GM21786 (cell line): ENCODE results near the gene GMPPA.

Experiments used
- ATAC-seq: cut with Tn5 transposase; IDR thresholded peaks from one replicate; pipeline ENCODE4 v1.9.1; 2021; ENCODE audit not compliant: unreplicated experiment

GMPPA gene

DNA sequence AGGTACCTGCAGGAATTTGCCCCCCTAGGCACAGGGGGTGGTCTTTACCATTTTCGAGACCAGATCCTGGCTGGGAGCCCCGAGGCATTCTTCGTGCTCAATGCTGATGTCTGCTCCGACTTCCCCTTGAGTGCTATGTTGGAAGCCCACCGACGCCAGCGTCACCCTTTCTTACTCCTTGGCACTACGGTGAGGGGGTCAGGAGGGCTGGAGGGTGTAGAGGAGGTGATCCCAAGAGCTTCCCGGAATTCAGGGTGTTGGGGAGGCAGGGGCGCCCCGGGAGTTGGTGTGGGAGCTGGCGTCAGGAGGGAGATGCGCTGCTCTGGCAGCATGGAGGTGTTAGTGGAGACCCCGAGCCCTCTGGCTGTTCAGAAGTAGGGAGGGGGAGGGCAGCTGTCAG lies 3.2 kb downstream of the GMPPA start:
- no peak for ATAC-seq

DNA sequence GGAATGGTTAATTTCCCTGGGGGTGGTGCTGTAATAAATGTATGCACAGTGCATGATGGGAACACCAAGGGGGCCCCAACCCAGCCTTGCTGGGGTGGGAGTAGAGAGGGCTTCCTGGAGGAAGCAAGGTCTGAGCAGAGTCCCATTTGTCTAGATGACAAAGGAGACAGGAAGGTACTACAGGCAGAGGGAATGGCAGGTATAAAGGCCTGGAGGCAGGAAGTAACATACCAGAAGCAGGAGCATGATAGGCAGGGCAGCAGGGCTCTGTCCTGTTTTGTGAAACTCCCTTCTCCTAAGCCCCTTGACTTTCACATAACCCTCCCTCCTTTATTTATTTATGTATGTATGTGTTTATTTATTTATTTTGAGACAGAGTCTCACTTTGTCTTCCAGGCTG lies 3.9 kb downstream of the GMPPA start:
- no peak for ATAC-seq

DNA sequence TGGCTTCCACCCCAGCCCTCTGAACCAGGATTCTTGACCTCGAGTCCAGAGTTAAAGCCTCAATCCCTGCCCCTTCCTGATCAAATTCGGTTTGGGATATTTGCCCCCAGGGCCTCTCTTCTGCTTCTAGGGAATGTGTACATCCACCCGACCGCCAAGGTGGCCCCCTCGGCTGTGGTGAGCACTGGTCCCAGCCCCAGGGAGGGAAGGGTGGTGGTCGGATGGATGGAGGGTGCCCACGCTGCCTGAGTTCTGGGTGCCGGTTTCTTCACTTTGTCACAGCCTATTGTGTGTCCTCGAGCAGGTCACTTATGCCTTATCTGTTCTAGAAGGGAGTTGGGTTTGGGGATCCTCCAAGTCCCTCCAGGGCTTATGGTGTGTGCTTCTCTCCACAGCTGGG lies 6.9 kb downstream of the GMPPA start:
- ATAC-seq, result no peak

DNA sequence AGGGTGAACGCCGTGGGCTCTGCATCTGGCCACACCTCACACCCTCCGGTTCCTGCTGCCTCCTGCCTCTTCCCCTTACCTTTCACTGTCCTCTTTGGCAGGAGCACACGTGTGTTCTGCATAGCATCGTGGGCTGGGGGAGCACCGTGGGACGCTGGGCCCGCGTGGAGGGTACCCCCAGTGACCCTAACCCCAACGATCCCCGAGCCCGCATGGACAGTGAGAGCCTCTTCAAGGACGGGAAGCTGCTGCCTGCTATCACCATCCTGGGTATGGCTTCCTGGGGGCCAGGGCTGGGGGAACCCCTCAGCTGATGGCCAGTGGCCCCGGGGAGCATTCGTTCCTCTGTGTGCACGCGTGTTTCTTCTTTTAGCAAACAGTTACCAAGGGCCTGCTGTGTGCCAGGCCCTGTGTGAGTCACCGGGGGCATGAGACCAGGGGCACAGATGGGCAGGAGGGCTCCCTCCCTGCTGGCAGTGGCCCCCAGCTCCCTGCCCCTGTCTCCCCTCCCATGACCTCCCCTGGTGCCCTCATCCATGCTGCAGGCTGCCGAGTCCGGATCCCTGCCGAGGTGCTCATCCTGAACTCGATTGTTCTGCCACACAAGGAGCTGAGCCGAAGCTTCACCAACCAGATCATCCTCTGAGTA lies 7.6 kb downstream of the GMPPA start:
- no peak for ATAC-seq

DNA sequence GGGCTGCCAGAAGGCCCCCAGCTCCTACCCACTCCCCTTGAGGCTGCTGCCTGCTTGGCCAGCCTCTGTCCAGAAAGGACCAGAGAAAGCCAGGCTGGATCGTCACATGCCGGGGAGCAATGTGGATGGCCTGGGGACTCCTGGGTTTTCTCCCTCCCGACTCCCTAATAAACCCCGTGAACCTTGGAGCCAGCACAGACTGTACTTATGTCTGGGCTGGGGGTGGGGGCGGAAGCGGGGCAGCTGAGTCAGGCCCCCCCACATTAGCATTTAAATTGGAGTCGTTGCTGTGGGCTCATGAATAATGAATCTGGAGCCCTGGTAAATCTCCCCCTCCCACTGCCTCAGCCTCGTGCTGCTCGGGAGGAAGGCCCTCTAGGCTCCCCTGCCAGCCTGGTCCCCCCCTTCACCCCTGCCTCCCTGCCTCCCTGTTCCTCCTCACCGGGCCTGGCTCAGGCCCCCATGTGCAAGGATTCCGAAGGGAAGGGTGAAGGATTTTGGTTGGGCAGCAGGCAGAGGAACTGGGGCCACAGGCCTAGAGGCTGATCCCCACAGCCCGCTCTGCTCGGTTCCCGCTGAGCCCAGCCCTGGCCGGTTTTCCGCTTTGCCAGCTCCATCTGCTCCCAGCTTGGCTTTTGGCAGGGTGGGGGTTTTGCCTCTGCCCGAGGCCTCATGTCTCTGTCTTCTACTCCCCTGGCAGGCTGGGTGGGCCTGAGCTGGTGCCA lies 8.3 kb downstream of the GMPPA start:
- ATAC-seq, result no peak

DNA sequence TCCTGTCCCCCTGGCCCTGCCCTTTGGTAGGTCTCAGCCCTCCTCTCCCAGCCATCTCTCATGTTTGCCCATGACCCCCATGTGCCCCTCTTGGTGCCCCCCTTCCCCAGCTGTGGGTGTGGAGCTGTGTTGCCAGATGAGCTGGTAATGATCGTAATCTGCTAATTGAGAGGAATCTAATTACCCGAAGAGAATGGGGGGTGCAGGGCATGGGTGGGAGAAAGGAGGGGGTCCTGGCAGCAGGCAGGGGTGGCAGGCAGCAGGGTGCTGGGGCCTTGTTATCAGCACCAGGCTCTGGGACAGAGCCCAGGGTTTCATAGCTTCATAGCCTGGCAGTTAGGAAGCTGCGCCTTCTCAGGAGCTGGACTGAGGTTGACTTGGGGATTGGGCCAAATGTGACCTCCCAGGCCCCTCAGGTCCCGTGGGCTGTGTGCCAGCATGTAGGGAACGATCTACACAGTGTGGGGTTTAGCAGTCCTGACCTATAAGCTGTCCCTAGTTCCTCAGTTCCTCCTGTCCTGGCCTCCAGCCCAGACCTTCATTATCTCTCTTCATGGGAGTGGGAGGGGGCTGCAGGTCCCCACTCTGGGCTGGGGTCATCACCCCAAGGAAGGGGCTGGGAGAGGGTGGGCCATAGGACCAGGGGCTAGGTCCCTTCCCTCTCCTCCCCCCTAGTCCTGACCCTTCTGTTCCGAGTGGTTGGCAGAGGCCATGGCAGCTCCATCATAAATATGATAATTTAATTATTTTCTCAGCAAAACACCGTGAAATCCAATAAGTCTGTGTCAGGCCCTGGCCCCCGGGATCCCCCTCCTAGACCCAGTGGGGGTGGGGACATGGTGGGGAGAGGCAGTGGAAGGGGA lies 9.1 kb downstream of the GMPPA start:
- ATAC-seq, result no peak

DNA sequence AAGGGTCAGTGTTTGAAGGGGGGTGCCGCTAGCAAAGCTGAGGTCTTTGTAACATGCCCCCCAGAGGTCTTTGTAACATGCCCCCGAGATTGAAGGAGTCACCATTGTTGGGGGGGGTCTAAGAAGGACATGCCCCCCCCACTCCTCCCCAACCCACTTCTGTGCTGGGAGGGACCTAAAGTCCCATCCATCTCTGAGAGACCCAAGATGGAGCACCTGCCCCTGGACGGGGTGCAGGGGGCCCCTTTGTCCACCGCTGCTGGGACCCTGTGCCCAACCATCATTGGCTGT lies 9.7 kb downstream of the GMPPA start:
- ATAC-seq, result no peak

DNA sequence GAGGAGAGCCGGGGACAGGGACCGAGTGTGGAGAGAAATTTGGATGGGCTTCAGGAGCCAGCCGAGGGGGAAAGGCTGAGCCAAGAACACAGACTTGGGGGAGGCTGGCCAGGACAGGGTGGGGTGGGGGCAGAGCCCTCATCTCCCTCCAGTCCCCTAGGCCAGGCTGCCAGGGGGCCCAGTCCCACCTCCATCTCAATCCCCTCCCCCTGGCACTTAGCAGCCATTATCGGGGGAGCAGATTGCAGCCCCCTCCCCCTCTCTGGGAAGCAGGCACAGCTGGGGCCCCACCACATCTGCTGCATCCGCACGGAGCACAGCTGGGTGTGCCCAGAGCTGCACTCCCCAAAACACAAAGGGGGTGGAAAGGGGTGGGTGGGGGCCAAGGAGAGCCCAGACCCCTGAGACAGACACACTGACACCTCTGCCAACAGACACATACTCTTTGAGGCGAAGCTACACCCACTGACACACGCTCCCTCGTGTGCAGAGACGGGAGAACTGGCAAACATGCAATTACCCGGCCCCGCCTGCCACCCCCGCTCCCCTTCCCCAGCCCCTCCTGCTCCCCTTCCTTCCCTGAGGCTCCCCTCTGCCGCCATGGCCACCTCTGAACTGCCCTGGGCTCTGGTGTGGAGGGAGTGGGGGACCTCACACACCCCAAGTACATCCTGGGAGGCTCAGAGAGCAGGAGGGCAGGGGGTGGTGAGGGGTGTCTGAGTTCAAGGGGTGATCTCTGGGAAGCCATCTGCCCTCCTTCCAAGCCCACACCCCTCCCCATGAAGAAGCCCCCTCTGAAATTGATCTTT lies 10.5 kb downstream of the GMPPA start:
- no peak for ATAC-seq

DNA sequence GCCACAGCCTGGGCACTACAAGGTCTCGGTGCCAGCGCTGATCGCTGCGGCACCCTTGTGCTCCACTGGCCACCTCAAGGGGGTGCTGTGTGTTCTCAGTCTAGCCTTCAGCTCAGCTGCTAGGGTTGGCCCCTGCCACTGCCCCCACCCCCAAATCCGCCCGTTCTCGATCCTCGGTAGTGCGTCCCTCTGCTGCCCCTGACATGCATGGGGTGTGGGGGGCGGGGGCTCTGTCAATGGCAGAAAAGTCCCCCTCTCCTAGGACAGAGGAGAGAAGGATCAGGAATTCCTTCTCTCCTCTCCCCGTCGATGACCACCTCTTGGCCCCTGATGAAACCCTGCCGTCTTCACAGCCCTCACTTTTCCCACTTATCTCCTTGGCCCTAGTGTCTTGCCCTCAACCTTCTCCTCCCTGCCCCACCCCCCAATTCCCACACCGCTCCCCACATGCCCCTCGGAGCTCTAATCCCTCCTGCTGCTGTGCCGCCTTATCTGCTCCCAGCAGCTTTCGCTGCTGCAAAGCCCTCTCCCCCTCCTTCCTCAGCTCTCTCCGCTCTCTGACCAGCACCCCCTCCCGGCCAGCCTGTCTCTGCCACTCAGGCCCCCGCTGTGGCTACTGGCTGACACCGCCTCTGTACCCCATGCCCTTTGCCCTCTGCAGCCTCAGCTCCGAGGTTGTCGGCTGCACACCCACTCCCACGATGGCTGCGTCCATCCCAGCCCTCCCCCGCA lies 11.3 kb downstream of the GMPPA start:
- ATAC-seq, result peak; percentile 76

DNA sequence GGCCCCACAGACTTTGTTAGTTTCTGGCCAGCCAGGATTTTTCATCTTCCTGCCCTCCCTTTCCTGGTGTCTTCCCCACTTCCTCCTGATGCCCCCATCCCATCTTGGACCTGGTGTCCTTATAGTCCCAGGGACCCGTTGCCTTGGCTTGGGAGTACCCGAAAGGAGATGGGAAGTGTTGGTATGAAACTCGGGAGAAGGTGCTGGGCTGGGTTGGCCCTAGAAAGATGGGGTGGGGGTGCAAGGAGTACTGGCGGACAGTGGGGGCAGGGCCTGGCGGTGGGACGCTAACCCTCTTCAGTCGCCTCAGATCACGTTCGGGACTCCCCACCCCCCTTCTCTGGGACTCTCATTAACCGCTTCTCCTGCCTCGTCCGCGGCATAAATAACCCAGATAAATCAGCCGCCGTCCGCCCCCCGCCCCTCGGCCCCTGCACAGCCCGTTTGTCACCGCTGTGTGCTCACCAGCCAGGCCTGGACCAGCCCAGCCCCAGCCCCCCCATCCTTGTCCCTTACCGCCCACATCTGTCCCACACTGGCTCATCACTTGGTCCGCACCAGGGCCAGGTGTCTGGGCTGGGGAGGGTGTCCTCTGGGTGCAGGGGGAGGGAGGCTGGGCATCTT lies 11.9 kb downstream of the GMPPA start:
- ATAC-seq, result no peak

DNA sequence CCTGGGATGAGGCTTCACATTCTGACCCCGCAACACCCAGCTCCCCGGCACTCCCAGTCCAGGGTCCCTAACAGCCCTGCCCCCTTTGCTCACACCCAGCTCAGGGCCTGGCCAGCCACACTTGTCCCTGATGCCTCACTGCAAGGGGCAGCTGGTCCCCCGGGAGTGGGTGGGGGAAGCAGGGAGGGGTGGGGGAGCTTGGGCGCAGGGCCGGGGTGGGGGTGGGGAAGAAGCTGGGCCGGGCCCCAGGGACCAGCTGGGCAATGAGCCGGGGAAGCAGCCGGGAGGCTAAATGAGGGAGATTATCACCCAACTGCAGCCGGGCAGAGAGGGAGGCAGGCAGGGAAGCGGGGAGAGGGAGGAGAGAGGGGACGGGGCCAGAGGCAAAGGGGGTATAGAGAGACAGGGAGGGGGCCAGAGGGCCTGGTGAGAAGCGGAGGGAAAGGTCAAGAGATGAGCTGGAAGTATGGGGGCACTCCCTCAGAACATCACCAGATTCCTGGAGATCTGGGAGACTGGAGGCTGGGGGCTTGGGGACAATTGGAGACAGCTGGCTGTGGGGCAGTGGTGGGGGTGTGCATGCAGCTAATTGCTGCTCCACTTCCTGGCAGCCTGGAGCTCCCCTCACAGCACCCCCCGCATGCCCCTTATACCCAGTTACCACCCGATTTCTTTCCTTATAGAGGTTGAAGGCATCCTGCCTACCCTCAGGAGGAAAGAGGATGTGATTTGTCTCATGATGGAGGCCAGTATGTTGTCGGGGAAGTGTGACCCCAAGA lies 13.0 kb downstream of the GMPPA start:
- no peak for ATAC-seq

DNA sequence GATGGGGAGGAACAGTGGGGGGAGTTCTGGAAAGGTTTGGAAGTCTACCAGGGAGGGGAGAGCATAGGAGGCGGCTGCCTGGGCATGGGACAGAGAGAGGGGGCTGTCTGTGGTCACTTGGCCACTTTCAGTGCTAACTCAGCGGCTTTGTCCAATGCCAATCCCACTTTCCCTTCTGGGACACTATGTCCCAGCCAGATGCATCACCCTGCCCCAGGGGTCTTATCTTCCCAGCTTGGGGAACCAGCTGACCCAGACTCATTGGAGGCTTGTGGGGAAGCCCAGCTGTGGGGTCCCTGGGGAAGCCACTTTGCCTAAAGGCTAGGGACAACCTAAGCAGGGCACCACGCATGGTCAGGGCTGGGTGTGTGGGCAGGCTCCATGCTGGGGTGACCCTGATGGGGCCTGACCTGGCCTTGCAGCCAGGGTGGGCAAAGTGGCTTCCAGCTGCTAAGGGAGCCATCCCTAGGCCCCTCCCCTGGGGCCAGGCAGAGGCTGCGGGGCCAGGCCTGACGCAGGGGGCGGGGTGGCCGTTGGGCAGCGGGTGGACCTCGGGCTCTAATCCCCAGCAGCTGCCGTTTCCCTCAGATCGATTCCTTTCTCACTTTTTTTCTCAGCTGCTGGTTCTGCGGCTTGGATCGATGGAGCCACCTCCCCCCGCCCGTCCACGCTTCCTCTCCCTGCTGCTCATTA lies 14.0 kb downstream of the GMPPA start:
- ATAC-seq, result no peak

DNA sequence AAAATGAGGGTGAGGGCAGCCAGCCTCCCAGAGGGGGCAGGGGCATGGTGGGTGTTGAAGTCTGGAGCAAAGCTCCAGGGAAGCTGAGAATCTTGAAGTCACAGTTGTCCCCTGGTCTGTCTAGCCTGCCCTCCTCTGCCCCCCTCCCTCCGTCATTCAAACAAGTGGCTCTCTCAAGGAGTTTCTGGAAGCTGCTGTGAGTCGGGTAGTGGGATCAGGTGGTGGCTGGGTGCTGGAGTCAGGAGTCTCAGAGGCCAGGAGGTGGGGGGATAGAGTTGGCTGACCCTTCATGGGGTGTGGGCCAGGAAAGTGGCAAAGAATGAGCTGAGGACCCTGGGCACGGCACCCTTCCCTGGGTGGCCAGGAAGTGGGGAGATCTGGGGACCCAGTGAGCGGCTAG lies 15.1 kb downstream of the GMPPA start:
- no peak for ATAC-seq

DNA sequence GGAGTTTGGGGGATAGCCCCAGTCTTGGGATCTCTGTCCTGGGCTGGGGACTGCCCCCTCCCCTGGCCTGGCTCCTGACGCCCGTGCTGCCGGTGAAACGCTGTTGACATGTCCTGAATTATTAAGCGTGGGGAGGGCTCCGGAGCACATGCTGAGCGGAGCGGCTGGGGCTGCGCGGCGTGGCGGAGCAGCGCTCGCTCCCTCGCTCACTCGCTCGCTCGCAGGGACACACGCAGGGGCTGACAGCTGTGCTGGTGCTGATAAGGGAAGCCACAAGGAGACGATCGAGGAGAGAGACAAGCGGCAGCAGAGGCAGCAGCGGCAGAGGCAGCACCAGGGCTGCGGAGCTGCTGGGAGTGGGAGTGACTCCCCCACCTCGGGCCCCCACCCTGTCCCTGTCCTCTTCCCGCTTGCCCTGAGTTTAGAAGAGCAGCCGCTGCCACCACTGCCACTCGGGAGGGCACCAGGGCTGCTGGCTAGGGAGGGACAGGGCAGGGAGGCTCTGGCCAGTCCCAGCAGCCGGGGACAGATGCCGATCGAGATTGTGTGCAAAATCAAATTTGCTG lies 15.6 kb downstream of the GMPPA start, which contains the start of gene ASIC4:
ASIC4 (plus strand) TSS at position 287 of the 566 bp plus-strand sequence; CDS start at position 530, 243 bp downstream.
- no peak for ATAC-seq

DNA sequence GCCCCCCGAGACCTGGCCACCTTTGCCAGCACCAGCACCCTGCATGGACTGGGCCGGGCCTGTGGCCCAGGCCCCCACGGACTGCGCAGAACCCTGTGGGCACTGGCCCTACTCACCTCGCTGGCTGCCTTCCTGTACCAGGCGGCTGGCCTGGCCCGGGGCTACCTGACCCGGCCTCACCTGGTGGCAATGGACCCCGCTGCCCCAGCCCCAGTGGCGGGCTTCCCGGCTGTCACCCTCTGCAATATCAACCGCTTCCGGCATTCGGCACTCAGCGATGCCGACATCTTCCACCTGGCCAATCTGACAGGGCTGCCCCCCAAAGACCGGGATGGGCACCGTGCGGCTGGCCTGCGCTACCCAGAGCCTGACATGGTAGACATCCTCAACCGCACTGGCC lies 16.1 kb downstream of the GMPPA start:
- no peak for ATAC-seq

DNA sequence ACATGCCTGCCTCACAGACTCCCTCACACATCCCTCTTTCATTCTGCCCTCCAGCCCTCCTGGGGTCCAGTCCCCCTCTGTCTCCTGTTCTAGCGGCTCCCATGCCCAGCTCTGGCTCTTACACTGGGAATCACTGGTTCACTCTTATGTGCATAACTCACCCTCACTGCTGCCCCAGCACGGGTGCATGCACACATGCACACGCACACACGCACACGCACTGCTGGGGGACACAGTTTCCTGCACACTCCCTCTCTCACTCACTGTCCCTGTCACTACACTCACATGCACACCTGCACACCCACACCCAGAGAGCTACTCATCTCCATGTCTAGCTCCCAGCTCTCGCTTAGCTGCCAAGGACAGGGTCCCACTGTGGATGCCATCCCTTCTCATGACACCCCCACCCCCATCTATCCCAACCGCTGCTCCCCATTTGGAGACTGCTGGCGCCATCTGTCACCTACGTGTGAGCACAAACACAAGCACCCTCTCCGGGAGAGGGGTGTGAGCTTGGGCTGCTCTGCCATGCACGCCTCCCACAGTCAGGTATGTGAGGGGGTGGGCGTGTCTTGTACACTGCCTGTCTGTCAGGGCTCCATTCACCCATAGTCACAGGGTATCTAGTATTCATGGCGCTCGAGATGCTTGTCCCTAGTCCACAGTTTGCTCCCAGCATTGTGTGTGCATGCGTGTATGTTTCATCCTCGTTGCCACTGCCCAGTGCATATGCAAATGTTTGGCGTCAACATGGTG lies 17.4 kb downstream of the GMPPA start:
- ATAC-seq, result no peak

DNA sequence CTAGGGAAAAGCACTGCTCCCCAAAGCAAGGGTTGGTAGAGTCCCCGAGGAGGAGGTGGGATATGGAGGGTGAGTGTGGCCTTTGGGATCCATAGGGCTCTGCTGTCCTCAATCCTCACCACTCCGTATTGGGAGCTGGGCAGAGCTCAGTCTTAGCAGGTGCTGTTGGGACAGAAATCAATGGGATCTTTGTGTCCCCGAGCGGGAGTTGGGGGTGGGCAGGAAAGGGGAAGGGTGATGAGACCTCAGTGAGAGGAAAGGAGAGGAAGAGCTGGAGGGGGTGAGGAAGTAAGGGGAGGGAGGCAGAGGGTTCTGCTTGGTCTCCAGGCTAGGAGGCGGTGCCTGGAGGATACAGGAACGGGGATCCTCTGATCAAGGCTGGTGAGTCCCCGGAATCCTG lies 18.2 kb downstream of the GMPPA start:
- ATAC-seq, result no peak
